Activated CD8-positive, alpha-beta memory T cell treated with anti-CD3 and anti-CD28 coated beads, Interleukin-2, amount 50 U/mL, for 1 hour (primary cell): Measurements from ENCODE around the gene C13orf46.

Source experiments
- DNase-seq: peaks from one replicate; pipeline ENCODE4 v3.0.0-alpha.2; 2020; ENCODE audit errors: extremely low read depth

C13orf46 gene

DNA sequence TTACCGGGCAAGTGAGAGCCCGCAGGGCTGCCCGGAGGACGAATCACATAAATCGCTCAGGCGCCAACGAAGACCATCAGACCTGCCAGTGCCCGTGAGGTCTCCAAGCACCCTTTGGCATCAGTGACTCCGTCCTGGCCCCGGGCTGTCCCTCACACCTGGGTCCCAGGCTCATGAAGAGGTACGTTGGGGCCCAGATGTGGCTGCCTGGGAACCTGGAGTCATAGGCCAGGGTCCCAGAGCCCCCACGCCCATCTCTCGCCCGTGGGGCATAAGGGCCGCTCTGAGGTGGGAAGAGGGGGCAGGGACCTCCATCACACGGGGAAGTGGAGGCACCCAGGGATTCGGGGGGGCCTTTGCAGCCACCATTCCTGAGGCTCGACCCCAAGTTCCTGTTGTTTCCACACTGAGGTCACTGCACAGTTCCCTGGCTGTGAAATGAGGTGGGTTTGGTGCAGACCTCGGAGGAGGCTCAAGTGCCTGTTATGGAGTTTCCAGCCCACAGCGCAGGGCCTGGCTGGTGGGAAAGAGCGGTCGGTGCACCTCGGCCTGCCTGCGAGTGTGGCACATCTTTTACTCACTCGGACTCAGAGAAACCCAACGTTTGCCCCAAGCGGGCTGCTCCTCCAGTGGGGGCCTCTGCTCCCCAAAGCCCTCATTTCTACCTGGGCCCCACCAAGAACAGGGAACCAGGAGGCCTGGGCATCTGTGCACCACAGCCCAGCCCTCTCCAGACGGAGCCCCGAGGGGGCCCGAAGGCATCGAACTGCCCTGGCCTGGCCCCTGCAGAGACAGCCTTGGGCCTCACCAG is 35.9 kb upstream of the C13orf46 start:
- no peak for DNase-seq

DNA sequence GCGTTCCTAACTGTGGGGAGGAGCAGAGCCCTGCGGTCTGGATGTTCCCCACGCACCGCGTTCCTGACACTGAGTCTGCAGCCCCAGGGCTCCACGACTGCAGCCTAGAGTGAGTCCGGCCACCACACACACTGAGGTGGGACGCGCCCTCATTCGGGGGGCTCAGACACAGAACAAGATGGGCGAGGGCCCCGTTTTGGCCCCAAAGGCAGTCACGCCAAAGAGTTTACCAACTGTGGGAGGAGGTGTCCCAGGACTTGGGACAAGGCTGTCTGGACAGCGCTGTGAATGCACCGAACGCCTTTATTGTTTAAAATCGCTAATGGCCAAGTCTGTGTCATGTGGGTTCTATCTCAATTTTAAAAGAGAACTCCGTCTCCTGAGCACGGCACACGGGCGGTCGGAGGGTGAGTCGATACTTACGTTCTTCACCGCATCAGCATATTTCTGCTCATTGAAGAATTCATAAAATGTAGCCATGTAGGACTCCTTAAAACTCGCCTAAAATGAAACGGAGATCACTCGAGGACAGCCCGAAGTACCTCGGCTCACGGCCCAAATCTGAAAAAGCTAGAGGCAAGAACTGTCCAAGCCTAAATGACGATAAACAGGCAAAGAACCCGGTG is 35.2 kb upstream of the C13orf46 start:
- DNase-seq: no peak

DNA sequence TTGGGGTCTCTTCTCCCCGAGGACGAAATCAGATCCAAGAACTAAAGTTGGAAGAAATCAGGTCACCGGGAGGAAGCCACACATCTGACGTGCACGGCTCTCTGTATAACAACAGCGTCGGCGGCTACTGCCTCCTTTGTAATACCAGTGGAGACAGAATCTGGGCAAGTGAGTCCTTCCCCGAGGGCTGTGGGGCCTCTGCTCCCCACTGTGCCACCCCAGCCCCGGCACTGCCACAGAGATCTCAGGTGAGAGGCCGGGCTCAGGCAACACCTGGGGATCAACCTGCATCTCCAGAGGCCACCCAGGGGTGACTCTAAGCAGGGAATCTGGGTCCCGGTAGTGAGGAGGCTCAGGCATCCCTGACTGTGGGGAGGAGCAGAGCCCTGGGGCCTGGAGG is 33.7 kb upstream of the C13orf46 start:
- no peak for DNase-seq

DNA sequence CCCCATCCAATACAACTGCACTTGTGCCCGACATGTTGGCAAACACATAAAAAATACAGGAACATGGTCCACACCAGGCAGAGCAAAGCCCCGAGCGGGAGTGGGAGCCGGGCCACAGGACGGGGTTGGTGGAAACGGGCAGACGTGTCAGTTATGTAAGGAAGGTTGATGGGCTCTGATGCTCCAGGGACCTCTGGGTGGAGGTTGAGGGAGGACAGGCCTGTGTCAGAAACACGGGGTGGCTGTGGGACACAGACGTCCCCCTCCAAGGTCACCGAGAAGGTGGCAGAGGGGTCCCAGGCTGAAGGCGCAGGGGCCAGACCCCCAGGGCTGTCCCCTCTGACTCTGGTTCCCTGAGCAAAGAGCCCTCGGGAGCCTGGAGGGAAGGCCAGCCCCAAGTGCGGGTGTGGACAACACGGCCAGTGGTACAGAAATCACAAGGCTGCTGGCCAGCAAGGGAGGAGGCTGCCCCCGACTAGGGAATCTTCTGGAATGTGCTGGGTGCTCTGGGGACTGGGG is 31.4 kb upstream of the C13orf46 start:
- DNase-seq: no peak

DNA sequence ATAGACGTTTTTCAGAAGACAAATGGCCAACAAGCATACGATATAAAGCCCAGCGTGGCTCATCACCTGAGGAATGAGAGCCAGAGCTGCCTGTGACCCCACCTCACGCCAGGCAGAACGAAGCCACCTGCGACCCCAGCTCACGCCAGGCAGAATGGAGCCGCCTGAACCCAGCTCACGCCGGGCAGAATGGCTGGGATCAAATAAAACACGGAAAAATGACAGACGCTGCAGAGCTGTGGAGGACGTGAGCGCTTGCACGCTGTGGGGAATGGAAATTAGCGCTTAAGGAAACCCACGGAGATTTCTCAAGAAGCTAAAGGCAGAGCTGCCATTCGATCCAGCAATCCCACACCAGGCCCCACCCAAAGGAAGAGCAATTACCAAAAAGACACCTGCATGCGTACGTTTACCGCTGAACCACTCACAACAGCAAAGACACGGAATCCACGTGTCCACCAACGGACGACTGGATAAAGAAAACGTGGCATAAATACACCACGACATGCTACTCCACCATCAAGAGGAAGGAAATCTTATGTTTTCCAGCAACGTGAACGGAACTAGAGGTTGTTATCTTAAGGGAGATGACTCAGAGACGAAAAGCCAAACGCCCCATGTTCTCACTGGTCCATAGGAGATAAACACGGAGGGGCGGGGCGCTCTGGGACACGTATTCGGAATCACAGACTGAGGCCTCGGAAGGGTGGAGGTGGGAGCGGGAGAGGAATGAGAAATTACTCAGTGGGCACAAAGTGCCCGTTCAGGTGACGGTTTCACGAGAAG is 30.7 kb upstream of the C13orf46 start:
- DNase-seq: no peak

DNA sequence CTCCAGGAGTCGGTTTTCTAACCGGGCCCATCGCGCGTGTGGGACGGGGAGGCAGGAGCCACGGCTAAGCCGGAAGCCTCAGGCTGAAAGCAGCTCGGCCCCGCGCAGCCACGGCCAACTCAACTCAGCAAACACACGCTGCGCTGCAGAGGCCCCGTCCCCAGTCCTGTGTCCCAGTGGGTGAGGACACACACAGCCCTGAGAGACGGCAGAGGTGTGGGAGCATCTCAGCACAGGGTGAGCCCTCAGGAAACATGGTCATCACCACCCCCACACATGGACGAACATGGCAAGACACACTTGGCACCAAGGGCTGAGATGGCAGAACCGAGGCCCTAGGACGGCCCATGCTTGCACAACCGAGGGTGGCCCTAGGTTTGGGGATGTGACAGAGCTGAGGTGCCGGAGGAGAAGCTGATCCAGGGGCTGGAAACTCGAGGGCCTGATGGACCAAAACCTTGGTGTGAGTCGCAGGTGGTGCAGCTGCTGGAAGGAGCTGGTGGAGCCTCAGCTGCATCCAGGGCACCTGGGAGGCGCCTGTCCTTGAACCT is 29.0 kb upstream of the C13orf46 start:
- DNase-seq: no peak

DNA sequence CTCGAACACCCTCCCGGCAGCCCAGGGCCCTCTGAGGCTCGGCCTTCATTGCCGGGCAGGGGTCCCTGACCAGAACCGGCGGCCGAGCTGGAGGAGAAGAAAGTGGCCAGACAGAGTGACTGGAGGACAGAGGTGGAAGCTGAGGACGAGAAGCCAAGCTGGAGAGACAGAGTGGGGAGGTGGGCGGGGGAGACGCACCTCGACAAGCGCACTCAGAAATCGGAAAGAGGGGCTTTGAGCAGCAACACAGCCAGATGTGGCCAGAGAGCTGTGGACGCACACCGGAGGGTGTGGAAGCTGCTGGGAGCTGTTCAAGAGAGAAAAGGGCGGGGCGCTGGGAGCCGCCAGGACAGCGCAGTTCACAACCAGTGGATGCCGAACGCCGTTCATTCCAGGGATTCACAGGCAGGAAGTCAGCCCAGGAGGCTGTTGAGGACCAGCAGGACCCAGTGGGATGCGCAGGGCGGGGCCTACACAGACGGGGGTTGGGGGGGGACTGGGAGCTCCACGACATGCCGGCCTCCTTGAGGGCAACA is 28.2 kb upstream of the C13orf46 start:
- DNase-seq: no peak

DNA sequence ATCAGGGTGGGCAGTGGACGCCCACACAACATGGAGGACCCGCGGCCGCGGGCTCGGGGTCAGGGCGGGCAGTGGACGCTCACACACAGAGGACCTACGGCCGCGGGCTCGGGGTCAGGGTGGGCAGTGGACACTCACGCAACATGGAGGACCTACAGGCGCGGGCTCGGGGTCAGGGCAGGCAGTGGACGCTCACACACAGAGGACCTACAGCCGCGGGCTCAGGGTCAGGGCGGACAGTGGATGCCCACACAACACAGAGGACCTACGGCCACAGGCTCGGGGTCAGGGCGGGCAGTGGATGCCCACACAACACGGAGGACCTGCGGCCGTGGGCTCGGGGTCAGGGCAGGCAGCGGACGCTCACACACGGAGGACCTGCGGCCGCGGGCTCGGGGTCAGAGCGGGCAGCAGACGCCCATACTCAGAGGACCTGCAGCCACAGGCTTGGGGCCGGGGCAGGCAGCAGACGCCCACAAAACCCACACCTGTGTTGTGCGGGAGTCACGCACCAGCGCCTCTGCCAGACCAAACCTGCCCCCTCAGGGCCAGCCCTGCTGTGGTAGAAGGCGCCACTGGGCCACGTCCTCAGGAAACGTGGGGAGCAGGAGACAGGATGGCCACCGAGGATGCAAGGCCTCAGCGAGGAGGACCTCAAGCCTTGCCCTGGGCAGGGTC is 27.6 kb upstream of the C13orf46 start:
- DNase-seq: no peak

DNA sequence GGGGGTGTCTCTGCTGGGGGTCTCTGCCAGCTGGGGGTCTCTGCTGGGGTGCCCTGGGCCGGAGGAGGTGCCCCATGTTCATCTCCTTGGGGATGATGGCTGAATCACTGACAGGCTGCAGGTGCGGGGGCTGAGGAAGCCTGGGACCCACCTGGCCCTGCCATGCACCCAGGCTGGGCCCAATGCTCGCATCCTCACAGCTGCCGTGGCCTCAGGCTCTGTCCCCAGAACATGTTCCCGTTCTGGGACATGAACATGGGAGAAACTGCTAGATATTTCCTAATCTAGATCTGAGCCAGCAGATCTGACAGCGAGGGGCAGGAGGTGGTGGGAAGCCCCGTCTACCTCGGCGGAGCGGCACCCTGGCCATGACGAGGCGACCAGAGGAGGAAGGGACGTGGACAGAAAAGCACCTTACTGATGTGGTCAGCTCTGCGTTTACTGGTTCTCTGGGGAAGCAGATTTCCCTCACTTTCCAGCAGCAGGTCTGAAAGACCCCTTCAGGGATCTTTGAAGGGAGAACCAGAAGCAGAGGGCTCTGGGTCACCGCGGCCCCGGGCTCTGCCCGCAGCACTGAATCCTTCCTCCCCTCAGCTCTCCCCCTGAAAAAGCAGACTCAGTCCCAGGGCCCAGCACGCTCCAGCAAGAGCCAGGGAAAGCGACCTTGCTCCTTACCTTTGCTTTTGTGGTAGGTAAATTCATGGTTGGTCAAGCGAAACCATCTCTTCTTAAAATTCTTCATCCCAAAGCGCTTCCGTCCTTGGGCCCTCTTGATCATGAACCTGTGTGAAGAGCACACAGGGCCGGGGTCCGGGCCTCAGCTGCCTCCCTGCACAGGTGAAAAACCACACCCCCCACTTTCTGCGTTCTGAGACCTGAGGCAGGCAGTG is 26.5 kb upstream of the C13orf46 start:
- DNase-seq: no peak

DNA sequence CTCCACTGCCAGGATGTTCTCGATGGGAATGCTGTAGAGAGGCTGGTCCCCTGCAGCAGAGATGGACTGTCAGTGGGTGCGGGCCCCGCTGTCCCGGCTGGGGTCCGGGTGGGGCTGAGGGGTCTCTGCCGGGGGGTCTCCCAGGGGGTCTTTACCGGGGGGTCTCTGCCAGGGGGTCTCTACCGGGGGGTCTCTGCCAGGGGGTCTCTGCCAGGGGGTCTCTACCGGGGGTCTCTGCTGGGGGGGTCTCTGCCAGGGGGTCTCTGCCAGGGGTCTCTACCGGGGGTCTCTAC is 25.7 kb upstream of the C13orf46 start:
- DNase-seq: no peak

DNA sequence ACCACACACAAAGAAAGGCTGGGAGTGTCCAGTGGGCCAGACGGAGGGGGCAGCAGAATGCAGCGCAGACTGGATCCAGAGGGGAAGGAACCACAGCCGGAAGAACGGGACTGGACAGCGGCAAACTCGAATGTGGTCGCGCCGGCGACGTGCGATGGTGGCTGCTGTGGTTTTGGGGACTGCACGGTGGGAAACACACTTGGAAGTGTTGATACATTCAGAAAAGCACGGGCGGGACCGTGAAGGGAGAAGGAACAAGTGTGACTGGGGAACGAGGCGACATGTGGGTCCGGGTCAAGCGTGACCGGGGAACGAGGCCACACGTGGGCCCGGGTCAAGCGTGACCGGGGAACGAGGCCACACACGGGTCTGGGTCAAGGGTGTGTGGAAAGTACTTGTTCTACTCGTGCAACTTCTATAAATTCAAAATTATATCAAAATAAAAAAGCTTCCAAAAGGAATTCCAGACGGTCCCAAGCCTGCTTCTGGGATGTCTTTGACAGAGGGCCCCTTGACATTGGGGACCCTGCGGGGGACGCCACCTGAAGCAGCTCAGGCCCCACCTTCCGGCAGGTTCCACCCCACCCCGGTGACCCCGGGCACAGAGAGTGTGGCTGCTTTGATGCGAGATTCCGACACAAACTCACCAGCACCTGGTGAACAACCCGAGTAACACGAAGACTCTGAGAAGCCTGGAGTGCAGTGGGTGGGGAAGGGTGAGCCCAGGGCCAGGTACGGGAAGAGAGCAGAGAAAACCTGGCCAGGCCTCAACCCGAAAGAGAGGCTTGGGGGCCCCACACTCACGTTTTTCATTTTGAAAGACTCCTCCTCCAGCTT is 25.1 kb upstream of the C13orf46 start:
- no peak for DNase-seq

DNA sequence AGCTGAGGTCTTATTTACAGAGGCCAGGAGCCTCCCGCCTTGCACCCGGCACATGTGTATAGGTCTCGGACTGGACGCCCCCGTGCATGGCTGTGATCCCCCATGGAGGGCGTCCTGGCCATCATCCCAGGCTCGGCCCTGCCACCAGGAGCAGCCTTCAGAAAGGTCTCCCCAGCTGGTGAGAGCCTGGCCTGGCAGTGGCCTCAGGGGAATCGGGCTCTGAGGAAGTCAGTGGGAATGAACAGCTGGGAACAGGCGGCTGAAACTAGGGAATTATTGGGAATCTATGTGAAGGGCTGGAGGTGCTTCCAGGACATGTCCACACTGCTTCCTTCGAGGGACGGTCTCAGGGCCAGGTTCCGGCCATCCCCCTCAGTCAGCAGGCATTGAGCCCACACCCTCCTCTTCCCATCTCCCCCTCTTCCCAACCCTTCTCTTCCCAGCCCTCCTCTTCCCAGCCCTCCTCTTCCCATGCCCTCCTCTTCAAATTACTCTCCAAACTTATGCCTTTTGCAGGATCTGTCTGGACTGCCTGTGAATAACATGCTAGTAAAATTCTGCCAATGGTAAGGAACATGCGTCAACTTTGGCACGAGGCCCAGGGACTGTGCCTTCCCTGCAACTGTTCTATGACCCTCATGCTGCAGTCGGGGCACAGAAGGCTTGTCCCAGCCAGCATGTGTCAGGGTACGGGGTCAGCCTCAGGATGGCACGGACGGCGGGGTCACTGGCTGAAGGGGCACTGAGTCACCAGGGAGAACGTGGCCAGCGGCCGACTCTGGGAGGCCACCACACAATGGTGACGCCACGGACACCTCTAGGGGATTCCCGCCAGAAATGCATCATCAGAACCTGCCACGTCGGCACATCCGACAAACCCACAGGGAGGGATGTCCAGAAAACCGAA is 24.2 kb upstream of the C13orf46 start:
- no peak for DNase-seq

DNA sequence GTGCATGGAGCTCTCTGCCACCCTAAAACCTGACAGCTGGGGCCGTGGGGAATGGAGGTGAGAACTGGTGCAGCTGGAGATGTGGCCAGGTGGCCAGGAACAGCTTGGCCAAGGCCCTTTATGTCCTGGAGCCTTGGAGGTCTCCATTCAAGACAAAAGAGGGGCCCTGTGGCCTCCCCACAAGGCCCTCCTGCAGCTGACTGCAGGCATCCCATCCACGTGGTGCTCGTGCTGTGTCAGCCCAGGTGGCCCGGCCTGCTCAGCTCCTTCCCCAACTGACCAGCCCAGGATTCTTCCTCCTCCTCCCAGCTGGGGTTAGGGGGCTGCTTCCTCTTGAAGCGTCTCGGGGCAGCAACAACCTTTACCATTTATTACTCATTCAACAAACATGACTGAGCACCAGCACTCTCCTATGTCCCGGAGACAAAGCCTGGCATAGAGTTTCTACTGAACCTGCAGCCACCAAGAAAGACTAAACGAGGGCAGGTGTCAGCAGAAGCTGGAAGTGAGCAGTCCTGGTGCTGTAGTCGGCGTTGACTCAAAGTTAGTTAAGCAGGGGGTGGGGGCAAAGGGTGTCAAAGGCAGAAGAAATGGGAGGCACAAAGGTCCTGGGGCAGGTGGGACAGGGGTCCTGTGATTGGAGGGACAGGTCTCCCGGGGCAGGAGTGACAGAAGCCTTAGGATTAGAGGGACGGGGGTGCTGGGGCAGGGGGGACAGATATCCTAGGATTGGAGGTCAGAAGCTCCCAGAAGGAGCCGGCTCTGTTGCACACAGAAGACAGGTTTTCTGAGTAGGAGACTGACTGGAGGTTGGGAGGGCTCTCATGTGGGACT is 23.3 kb upstream of the C13orf46 start:
- DNase-seq: no peak

DNA sequence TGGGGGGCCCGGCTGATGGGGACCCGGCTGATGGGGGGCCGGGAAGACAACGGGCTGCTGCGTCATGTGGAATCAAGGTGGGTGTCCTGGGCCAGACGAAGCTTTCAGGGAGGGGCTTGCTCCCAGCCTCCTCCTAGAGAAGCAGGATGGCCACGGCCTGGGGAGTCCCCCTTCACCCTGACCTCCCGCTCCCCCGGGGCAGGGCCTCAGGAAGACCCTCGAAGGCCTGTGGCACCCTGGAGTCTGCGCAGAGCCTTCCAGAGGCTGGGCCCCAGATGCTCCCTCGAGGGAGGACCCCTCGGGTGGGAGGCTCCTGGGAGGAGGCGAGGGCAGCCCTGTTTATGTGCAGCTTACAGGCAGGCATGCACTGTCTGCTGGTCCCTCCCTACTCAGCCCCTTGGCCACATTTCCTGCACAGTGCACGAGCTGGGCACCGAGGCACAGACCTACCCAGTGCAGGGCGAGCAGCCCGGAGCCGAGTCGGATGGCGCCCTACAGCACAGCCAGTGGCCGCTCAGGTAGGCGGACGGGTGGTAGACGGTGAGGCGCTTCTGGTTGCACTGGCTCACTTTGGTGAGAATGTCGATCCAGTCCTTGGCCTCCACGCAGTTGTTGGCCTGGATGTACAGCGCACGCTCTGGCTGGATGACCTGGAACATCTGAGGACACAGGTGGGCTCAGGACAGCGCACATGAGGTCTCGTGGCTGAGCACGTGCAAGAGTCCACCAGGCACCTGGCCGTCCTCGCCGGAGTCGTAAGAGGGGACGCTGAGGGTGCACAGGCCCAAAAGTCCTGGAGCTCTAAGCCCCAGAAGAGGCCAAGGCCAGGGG is 22.4 kb upstream of the C13orf46 start:
- no peak for DNase-seq

DNA sequence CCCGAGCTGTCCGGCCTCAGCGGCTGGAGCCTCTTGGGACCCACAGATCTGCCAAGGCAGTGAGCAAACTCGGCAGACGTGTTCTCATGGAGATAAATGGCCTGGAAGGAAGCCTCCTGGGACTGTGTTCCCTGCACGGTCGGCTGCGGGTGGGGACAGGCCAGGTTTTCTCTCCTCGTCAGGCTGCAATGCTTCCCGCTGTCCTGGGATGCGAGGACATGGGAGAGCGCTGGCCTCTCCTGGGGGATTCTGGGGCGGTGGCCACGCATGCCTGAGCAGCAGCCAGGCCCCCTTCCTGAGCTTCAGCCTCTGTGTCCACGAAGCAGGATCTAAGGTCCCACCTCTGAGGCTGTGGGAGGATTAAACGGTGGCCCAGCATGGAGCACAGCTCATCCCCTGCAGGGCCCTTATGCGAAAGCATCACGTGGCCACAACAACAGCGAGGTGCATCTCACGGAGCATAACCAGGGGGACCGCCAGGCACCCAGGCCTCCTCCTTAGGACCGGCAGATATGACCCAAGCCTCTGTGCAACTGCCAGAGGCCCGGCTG is 21.2 kb upstream of the C13orf46 start:
- no peak for DNase-seq

DNA sequence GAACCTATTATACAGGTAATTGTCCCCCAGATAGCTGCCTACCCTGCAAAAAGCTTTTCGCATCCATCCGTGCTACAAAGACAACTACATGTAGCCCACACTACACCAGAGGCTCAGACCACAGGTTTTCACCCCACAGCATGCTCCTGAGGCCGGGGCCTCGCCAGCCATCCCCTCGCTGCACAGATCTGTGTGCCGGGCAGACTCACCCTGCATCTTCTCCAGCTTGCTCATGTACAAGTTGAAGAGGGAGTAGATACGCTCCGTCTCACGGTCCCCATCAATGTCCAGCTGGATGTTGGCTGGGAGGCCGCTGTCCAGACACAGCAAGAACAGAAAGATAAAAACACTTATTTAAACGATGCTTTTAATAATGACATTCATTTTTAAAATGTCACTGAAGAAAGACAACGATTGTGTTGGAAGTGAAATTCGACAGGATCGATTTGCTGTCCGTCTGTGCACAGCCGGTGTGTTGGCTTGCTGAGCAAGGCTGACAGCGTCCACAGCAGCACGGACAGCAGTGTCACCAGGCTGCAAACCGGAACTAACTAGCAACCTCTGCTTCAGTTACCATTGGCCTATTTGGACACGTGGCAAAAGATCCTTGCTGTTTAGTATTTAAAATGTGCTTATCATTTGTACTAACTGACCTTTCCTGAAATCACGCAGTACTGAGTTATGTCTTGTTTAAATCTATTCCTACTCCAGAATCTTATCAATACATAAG is 18.6 kb upstream of the C13orf46 start:
- DNase-seq: no peak
